ENCODE data around the gene MLXIPL. TPM values are rescaled to one million over a fixed set of nuclear protein-coding genes. Genes with fewer than 3 reads are reported as not detected.
"Not testable (repeated sequence)": the region's sequence is repeated elsewhere in the genome, so short reads cannot be mapped to it uniquely, and the experiment has no call there.

Gene MLXIPL
- polyA plus RNA-seq, 3 donors, result 0.15 to 0.24 TPM; not detected in 1

DNA sequence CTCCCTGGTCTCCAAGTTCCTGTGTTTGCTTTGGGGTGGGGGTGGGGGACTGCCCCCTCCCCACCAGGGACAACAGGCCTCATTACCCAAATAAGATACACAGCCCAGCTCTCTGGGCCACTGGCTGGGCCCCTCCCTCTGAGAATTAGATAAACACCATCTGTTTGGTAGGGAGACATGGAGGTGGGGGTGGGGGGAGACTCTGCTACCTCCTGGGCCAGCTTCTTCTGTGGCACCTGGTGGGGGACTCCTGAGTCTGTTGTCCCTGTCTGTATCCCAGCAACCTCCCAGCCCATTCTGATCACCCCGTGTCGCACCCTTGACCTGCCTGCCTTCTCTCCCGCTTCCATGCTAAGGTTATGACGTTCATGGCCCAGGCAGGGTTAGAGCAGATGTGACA lies 5.8 kb downstream of the MLXIPL start:
- DNase-seq, result no peak
- H4K20me1 ChIP-seq (ENCODE audit: insufficient read depth, low read length), result no peaks in the 10 kb centered on the region
- H3K4me1 ChIP-seq (ENCODE audit: control insufficient read depth in 1 of 2, insufficient read depth in 2 of 2, low read length in 2 of 2), result peaks cover 8 to 9% of the 10 kb centered on the region in 2 donors
- no peak overlapping the region for H3K9ac ChIP-seq (ENCODE audit: insufficient read depth, low read length, poor library complexity, severe bottlenecking)
- H3K79me2 ChIP-seq (ENCODE audit: insufficient read depth, low read length), result no peaks in the 10 kb centered on the region
- peaks cover 0 to 8% of the 10 kb centered on the region in 2 donors for H3K9me3 ChIP-seq (replicated peaks in 1 of 2; ENCODE audit: control insufficient read depth in 1 of 2, insufficient read depth in 1 of 2, low read length in 2 of 2)
- no peak overlapping the region for H3K4me3 ChIP-seq (replicated peaks in 1 of 3; ENCODE audit: low read depth in 2 of 3, low read length in 3 of 3)
- no CpG with 5 or more reads among the region's 4 CpGs for WGBS (ENCODE audit: insufficient coverage)
- no peak overlapping the region for H3K27ac ChIP-seq (ENCODE audit: low read depth in 1 of 2, low read length in 2 of 2)
- H3K9me3 Mint-ChIP-seq, result peaks cover 0 to 7% (median 1%) of the 10 kb centered on the region in 7 donors
- no peaks in the 10 kb centered on the region for H3K36me3 Mint-ChIP-seq
- peaks cover 7% of the 10 kb centered on the region for H3K4me1 Mint-ChIP-seq
- TF ChIP-seq, protein P1, sequence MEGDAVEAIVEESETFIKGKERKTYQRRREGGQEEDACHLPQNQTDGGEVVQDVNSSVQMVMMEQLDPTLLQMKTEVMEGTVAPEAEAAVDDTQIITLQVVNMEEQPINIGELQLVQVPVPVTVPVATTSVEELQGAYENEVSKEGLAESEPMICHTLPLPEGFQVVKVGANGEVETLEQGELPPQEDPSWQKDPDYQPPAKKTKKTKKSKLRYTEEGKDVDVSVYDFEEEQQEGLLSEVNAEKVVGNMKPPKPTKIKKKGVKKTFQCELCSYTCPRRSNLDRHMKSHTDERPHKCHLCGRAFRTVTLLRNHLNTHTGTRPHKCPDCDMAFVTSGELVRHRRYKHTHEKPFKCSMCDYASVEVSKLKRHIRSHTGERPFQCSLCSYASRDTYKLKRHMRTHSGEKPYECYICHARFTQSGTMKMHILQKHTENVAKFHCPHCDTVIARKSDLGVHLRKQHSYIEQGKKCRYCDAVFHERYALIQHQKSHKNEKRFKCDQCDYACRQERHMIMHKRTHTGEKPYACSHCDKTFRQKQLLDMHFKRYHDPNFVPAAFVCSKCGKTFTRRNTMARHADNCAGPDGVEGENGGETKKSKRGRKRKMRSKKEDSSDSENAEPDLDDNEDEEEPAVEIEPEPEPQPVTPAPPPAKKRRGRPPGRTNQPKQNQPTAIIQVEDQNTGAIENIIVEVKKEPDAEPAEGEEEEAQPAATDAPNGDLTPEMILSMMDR (IDR thresholded peaks at IDR 0.05), result no peak
- H3K4me3 Mint-ChIP-seq, result peak overlapping the region; percentile 4 to 6
- H3K4me2 ChIP-seq (replicated peaks; ENCODE audit: extremely low read depth, low read length, poor library complexity, severe bottlenecking), result no peak overlapping the region
- H3K36me3 ChIP-seq (replicated peaks in 1 of 2; ENCODE audit: control insufficient read depth in 1 of 2, insufficient read depth in 2 of 2, low read length in 2 of 2), result no peaks in the 10 kb centered on the region
- peaks cover 59 to 98% (median 83%) of the 10 kb centered on the region in 3 donors for H3K27me3 Mint-ChIP-seq (ENCODE audit: low read depth in 3 of 3)
- H3K27me3 ChIP-seq (ENCODE audit: control insufficient read depth in 2 of 2, insufficient read depth in 2 of 2, low read length in 2 of 2), result peaks cover 25 to 48% of the 10 kb centered on the region in 2 donors
- H2AFZ ChIP-seq (ENCODE audit: insufficient read depth, low read depth, low read length, poor library complexity, severe bottlenecking), result no peak overlapping the region
- intact Hi-C loops (cut with micrococcal nuclease), result no loop called here
- H3K27ac Mint-ChIP-seq, result no peak overlapping the region

DNA sequence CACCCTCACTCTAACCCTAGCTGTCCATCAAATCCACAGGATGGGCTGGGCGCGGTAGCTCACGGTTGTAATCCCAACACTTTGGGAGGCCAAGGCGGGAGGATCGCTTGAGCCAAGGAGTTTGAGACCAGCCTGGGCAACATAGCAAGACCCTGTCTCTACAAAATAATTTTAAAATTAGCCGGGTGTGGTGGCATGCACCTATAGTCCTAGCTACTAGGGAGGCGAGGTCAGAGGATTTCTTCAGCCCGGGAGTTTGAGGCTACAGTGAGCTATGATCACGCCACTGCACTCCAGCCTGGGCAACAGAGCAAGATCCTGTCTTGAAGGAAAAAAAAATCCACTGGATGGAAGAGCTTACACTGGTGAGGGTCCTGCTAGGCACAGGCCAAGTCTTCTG lies 6.8 kb downstream of the MLXIPL start:
- H3K4me1 ChIP-seq (ENCODE audit: control insufficient read depth in 1 of 2, insufficient read depth in 2 of 2, low read length in 2 of 2); H3K9me3 Mint-ChIP-seq; H3K4me3 Mint-ChIP-seq; intact Hi-C loops (cut with micrococcal nuclease); H3K36me3 Mint-ChIP-seq; DNase-seq; H3K27ac ChIP-seq (ENCODE audit: low read depth in 1 of 2, low read length in 2 of 2); H3K36me3 ChIP-seq (replicated peaks in 1 of 2; ENCODE audit: control insufficient read depth in 1 of 2, insufficient read depth in 2 of 2, low read length in 2 of 2); H3K4me2 ChIP-seq (replicated peaks; ENCODE audit: extremely low read depth, low read length, poor library complexity, severe bottlenecking); H3K4me1 Mint-ChIP-seq; H3K9me3 ChIP-seq (replicated peaks in 1 of 2; ENCODE audit: control insufficient read depth in 1 of 2, insufficient read depth in 1 of 2, low read length in 2 of 2); H2AFZ ChIP-seq (ENCODE audit: insufficient read depth, low read depth, low read length, poor library complexity, severe bottlenecking); H3K79me2 ChIP-seq (ENCODE audit: insufficient read depth, low read length); H3K4me3 ChIP-seq (replicated peaks in 1 of 3; ENCODE audit: low read depth in 2 of 3, low read length in 3 of 3); H4K20me1 ChIP-seq (ENCODE audit: insufficient read depth, low read length); H3K9ac ChIP-seq (ENCODE audit: insufficient read depth, low read length, poor library complexity, severe bottlenecking): not testable (repeated sequence)
- Mint-ChIP-seq H3K27ac (peak overlapping the region in 1 of 7 donors; percentile 44), H3K27me3 (ENCODE audit: low read depth in 3 of 3) (peaks cover 59 to 98% (median 80%) of the 10 kb centered on the region in 3 donors)
- H3K27me3 ChIP-seq (ENCODE audit: control insufficient read depth in 2 of 2, insufficient read depth in 2 of 2, low read length in 2 of 2), result peaks cover 18 to 48% of the 10 kb centered on the region in 2 donors
- 94% methylated on average over 8 of the region's 9 CpGs for WGBS (ENCODE audit: insufficient coverage)

All from CD14-positive monocyte (primary cell).